Calu3 (cell line): Measurements from ENCODE around the gene CARTPT. TPM values are rescaled to one million over a fixed set of nuclear protein-coding genes. Genes with fewer than 3 reads are reported as not detected.

Source experiments
- BruUV-seq: library from RNA; stranded (reverse); fragments of 400-500 nt; replicated peaks from 2 replicates; lab custom pipeline; 2021; lab: Mats Ljungman, UMichigan
- CTCF ChIA-PET: fragments of 300-600 bp; sonication (Branson Sonifier 250); formaldehyde crosslinking; loops from one replicate; lab custom pipeline; 2022; ENCODE audit warnings: antibody characterized with exemption; lab: Charles Lee
- DNase-seq: peaks from one replicate; pipeline ENCODE4 v3.0.0; 2022
- H3K27ac Mint-ChIP-seq: one replicate; pipeline ENCODE4 v1.8.0; 2022; ENCODE audit warnings: mixed read lengths; ENCODE audit not compliant: unreplicated experiment
- H3K27me3 Mint-ChIP-seq: one replicate; pipeline ENCODE4 v1.8.0; 2022; ENCODE audit warnings: mixed read lengths; ENCODE audit not compliant: unreplicated experiment
- H3K36me3 Mint-ChIP-seq: one replicate; pipeline ENCODE4 v1.8.0; 2022; ENCODE audit warnings: mild to moderate bottlenecking, moderate library complexity, mixed read lengths; ENCODE audit not compliant: insufficient read depth, unreplicated experiment
- H3K4me1 Mint-ChIP-seq: one replicate; pipeline ENCODE4 v1.8.0; 2022; ENCODE audit warnings: mild to moderate bottlenecking, low read depth, mixed read lengths; ENCODE audit not compliant: unreplicated experiment
- H3K4me3 Mint-ChIP-seq: one replicate; pipeline ENCODE4 v1.8.0; 2022; ENCODE audit warnings: mild to moderate bottlenecking, low read depth, moderate library complexity, mixed read lengths; ENCODE audit not compliant: unreplicated experiment
- H3K9me3 Mint-ChIP-seq: one replicate; pipeline ENCODE4 v1.8.0; 2022; ENCODE audit warnings: low read depth, mixed read lengths; ENCODE audit not compliant: unreplicated experiment
- intact Hi-C: fragments of 100-400 bp; cut with micrococcal nuclease; formaldehyde crosslinking; loops from one replicate; pipeline ENCODE4 v1.10.0; 2022; ENCODE audit not compliant: unreplicated experiment
- total RNA-seq: library from RNA; stranded (reverse); gene quantifications from 2 replicates; pipeline ENCODE4 v1.2.3, GENCODE V29; 2022
- TF ChIP-seq, protein P1 (sequence below): fragments of 200-600 bp; IDR thresholded peaks from one replicate; pipeline ENCODE4 v1.8.0; 2022; ENCODE audit warnings: antibody characterized with exemption; ENCODE audit not compliant: unreplicated experiment

The CARTPT gene
- total RNA-seq, 1 experiment from 2014 or later: not detected

DNA sequence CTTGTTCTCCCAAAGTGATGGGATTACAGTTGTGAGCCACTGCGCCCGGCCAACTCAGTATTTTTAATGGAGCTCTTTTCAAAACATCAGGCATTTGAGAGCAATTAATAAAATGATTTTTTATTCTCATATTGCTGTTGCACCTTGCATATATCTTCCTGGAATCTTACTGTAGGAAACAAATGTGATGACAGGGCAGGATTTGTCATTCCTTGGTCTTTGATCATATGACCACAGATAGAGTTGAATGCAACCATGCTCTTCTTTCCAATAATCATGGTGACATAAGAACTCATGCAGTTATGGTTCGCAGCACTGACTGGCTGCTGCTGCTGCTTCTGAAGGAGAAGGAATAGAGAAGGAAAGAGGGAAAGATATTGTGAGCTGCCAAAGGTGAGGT is 28.1 kb downstream of the CARTPT start:
- no peak for DNase-seq
- no peak overlapping the region for H3K4me3 Mint-ChIP-seq
- no peak overlapping the region for H3K27ac Mint-ChIP-seq
- BruUV-seq: no TSS peak
- H3K27me3 Mint-ChIP-seq: no peaks in the 10 kb centered on the region
- CTCF ChIA-PET: no interaction called here
- TF ChIP-seq, protein P1, sequence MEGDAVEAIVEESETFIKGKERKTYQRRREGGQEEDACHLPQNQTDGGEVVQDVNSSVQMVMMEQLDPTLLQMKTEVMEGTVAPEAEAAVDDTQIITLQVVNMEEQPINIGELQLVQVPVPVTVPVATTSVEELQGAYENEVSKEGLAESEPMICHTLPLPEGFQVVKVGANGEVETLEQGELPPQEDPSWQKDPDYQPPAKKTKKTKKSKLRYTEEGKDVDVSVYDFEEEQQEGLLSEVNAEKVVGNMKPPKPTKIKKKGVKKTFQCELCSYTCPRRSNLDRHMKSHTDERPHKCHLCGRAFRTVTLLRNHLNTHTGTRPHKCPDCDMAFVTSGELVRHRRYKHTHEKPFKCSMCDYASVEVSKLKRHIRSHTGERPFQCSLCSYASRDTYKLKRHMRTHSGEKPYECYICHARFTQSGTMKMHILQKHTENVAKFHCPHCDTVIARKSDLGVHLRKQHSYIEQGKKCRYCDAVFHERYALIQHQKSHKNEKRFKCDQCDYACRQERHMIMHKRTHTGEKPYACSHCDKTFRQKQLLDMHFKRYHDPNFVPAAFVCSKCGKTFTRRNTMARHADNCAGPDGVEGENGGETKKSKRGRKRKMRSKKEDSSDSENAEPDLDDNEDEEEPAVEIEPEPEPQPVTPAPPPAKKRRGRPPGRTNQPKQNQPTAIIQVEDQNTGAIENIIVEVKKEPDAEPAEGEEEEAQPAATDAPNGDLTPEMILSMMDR: no peak
- intact Hi-C loops: no loop called here
- peaks cover 83% of the 10 kb centered on the region for H3K4me1 Mint-ChIP-seq
- peaks cover 2% of the 10 kb centered on the region for H3K9me3 Mint-ChIP-seq
- peaks cover 18% of the 10 kb centered on the region for H3K36me3 Mint-ChIP-seq

DNA sequence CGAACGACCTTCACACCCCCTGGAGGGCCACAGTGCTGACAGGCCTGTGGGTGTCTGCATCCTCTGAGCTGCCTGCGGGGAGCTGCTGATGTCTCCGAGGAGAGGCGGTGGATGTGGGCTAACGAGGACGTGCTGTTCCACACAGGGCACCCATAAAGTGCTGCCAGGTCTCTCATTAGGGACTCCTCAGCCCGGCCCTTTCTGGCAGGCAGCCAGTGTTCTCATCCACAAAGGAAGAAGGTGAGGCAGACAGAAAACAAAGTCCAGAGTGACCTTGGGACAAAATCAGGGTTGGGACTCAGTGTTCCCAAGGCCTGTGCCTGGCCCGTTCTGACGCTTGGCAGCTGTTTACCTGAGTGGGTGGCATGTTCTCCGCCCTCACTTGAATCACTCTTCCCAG is 29.3 kb downstream of the CARTPT start:
- H3K4me1 Mint-ChIP-seq: peaks cover 80% of the 10 kb centered on the region
- TF ChIP-seq, protein P1: no peak
- DNase-seq: peak; percentile 51
- H3K36me3 Mint-ChIP-seq: peaks cover 14% of the 10 kb centered on the region
- intact Hi-C loops: no loop called here
- no peak overlapping the region for H3K27ac Mint-ChIP-seq
- BruUV-seq: no TSS peak
- CTCF ChIA-PET: no interaction called here
- H3K27me3 Mint-ChIP-seq: no peaks in the 10 kb centered on the region
- peaks cover 2% of the 10 kb centered on the region for H3K9me3 Mint-ChIP-seq
- H3K4me3 Mint-ChIP-seq: no peak overlapping the region

DNA sequence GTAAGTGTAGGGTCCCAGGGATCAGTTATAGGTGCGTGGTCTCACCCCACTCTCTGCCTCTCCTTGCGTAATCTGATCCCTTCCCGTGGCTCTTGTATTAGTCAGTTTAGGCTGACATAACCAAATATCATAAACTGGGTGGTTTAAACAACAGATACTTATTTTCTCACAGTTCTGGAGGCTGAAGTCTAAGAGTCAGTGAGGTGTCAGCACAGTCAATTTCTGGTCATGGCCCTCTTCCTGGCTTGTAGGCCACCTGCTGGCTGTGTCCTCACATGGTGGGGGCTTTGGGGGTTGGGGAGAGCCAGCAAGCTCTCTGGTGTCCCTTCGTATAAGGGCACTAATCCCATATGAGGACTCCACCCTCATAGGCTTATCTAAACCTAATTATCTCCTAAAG is 32.3 kb downstream of the CARTPT start:
- H3K36me3 Mint-ChIP-seq: no peaks in the 10 kb centered on the region
- TF ChIP-seq, protein P1: no peak
- H3K4me3 Mint-ChIP-seq: no peak overlapping the region
- DNase-seq: no peak
- intact Hi-C loops: loop anchor here (5.0 kb wide), 1 partner anchor 54 kb away; no protein-coding TSS in a partner anchor
- peaks cover 49% of the 10 kb centered on the region for H3K4me1 Mint-ChIP-seq
- peak overlapping the region; percentile 33 for H3K27ac Mint-ChIP-seq
- H3K9me3 Mint-ChIP-seq: peaks cover 2% of the 10 kb centered on the region
- CTCF ChIA-PET: no interaction called here
- no peaks in the 10 kb centered on the region for H3K27me3 Mint-ChIP-seq
- no TSS peak for BruUV-seq

DNA sequence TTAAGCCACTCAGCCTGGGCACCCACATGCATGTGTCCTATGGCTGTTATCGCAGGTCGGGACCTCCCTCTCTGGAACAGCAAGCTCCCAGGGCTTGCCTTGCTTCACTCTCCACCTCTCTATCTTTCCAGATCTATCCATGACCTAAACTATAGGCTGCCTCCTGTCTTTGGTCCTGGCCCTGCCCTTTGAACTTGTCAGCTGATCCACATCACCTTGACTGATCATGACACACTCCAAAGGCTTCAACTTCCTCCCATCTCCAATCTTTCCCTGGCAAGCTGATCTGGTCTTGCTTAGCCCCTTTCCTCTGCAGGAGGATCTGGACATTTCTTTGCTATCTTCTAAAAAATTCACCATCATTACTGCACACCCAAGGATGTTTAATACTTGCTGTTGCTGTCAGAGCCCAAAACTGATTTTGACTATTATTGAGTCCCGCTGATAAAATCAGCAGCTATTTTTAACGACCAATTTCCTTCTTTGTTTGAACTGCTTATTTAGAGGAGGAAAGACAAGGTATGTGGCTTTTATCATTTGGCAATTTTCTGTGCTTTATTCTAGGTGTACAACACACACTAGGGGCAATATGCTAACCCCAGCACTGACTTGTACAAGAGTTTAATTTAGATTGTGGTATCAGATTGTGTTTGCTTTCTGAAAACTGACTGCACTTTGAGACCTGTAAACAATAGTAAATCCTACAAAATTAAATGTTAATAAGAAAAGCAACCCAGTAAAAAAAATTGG is 33.5 kb downstream of the CARTPT start:
- Mint-ChIP-seq H3K27ac (no peak overlapping the region), H3K4me3 (no peak overlapping the region), H3K27me3 (no peaks in the 10 kb centered on the region), H3K9me3 (peaks cover 2% of the 10 kb centered on the region), H3K4me1 (peaks cover 47% of the 10 kb centered on the region), H3K36me3 (no peaks in the 10 kb centered on the region)
- TF ChIP-seq, protein P1: no peak
- CTCF ChIA-PET: no interaction called here
- no TSS peak for BruUV-seq
- DNase-seq: no peak
- intact Hi-C loops: loop anchor here (5.0 kb wide), 1 partner anchor 55 kb away; no protein-coding TSS in a partner anchor
